Effector memory CD4-positive, alpha-beta T cell (primary cell): ENCODE results near the gene PHF2.
"Not testable (repeated sequence)": the region's sequence is repeated elsewhere in the genome, so short reads cannot be mapped to it uniquely, and the experiment has no call there.

Experiments
- DNase-seq, 3 donors: peaks; one replicate each; pipeline ENCODE4 v3.0.0-alpha.2; 2020
- H3K27ac ChIP-seq: 2 replicates; pipeline ENCODE4 v1.7.0; 2013; ENCODE audit warnings: mild to moderate bottlenecking, low read length, moderate library complexity; ENCODE audit not compliant: insufficient read depth, poor library complexity, severe bottlenecking
- H3K27me3 ChIP-seq: replicated peaks from 2 replicates; pipeline ENCODE4 v1.7.0; 2013; ENCODE audit warnings: mild to moderate bottlenecking, low read length; ENCODE audit not compliant: insufficient read depth, control insufficient read depth, poor library complexity, severe bottlenecking
- H3K36me3 ChIP-seq: 2 replicates; pipeline ENCODE4 v1.7.0; 2013; ENCODE audit warnings: mild to moderate bottlenecking, low read length, moderate library complexity; ENCODE audit not compliant: control insufficient read depth, insufficient read depth
- H3K4me1 ChIP-seq: 2 replicates; pipeline ENCODE4 v1.7.0; 2013; ENCODE audit warnings: low read length, mild to moderate bottlenecking; ENCODE audit not compliant: control insufficient read depth, insufficient read depth, poor library complexity, severe bottlenecking
- H3K4me3 ChIP-seq: 2 replicates; pipeline ENCODE4 v1.7.0; 2013; ENCODE audit warnings: low read length, low read depth, mild to moderate bottlenecking; ENCODE audit not compliant: insufficient read depth, poor library complexity, severe bottlenecking
- H3K9me3 ChIP-seq: 2 replicates; pipeline ENCODE4 v1.7.0; 2013; ENCODE audit warnings: mild to moderate bottlenecking, low read length, moderate library complexity; ENCODE audit not compliant: control insufficient read depth

Gene PHF2

GRCh38 chr9:93664549-93665120 lies 88.3 kb downstream of the PHF2 start:
- H3K9me3 ChIP-seq = no peaks in the 10 kb centered on the region
- no peak overlapping the region for H3K4me3 ChIP-seq
- no peak for DNase-seq
- H3K36me3 ChIP-seq = peaks cover 38% of the 10 kb centered on the region
- no peaks in the 10 kb centered on the region for H3K27me3 ChIP-seq
- H3K27ac ChIP-seq = no peak overlapping the region
- no peaks in the 10 kb centered on the region for H3K4me1 ChIP-seq

- H3K4me3 ChIP-seq = no peak overlapping the region
- H3K4me1 ChIP-seq = no peaks in the 10 kb centered on the region
- peaks cover 38% of the 10 kb centered on the region for H3K36me3 ChIP-seq
- no peak for DNase-seq
- no peaks in the 10 kb centered on the region for H3K9me3 ChIP-seq
- no peaks in the 10 kb centered on the region for H3K27me3 ChIP-seq
- no peak overlapping the region for H3K27ac ChIP-seq
These were observed 88.8 kb downstream of the PHF2 start for GRCh38 chr9:93665128-93665636.

DNA sequence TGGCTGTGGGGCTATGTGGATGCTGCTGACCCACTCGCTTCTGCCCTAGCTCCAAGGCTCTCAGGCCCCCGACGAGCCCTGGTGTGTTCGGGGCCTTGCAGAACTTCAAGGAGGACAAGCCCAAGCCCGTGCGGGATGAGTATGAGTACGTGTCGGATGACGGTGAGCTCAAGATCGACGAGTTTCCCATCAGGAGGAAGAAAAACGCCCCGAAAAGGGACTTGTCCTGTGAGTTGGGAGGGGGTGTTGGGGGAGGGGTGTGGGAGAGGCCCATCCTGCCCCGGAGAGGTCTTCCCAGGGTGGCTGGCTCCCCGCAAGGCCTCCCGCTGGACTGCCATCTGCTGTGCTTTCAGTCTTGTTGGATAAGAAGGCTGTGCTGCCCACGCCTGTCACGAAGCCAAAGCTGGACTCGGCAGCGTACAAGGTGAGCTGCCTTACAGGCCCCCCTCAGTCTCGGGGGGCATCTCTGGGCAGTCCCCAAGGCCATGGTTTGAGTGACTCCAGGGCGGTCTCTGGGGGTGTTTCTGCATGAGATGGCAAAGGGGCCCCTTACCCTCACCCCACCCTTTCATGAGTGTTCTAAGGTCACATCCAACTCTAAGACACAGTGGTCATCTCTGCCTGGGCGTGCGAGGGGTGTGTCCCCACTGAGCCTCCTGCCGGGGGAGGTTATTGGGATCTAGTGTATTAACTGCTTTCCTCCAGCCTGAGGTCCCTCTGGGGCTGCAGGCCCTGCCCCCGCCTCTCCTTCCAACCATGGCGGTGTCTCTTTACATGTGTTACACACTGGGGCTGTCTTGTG lies 89.5 kb downstream of the PHF2 start:
- Histone ChIP-seq H3K27me3 (no peaks in the 10 kb centered on the region), H3K4me3 (no peak overlapping the region), H3K9me3 (no peaks in the 10 kb centered on the region), H3K4me1 (no peaks in the 10 kb centered on the region), H3K27ac (no peak overlapping the region), H3K36me3 (peaks cover 32% of the 10 kb centered on the region)
- no peak for DNase-seq

DNA sequence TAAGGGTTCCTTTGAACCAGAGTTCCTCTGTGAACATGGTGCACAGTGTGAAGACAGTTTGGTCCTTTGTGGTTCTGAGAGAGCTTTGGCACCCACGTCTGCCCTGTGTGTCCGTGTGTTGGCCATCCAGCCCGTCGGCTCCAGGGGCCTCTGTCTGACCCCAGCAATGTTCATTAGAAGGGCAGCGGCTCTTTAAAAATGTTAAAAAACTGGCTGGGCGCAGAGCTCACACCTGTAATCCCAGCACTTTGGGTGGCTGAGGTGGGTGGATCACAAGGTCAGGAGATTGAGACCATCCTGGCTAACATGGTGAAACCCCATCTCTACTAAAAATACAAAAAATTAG lies 90.0 kb downstream of the PHF2 start:
- not testable (repeated sequence) for H3K4me1 ChIP-seq, H3K27me3 ChIP-seq, H3K4me3 ChIP-seq, H3K27ac ChIP-seq, H3K9me3 ChIP-seq, DNase-seq
- peaks cover 32% of the 10 kb centered on the region for H3K36me3 ChIP-seq

DNA sequence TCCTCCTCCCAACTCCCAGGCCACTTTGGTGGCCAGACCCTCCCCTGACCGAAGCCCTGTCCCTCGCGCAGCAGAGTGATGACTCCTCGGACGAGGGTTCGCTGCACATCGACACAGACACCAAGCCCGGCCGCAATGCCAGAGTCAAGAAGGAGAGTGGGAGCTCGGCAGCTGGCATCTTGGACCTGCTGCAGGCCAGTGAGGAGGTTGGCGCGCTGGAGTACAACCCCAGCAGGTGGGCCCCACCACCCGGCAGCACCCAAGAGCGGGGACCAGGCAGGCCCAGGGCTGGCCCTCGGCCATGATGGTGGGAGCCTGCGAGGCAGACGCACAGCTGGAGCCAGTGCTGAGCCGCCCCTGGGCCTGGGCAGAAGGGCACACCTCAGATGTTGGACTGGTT lies 90.6 kb downstream of the PHF2 start:
- DNase-seq = no peak

GRCh38 chr9:93667627-93668026 lies 91.2 kb downstream of the PHF2 start:
- no peak overlapping the region for H3K4me3 ChIP-seq
- H3K27me3 ChIP-seq = no peaks in the 10 kb centered on the region
- no peaks in the 10 kb centered on the region for H3K9me3 ChIP-seq
- no peaks in the 10 kb centered on the region for H3K4me1 ChIP-seq
- no peak overlapping the region for H3K27ac ChIP-seq
- peaks cover 25% of the 10 kb centered on the region for H3K36me3 ChIP-seq
- DNase-seq = no peak

More for the DNA sequence above, 90.6 kb downstream of the PHF2 start:
- Histone ChIP-seq H3K9me3 (no peaks in the 10 kb centered on the region), H3K36me3 (peaks cover 28% of the 10 kb centered on the region), H3K27me3 (no peaks in the 10 kb centered on the region), H3K27ac (no peak overlapping the region), H3K4me1 (no peaks in the 10 kb centered on the region), H3K4me3 (no peak overlapping the region)

DNA sequence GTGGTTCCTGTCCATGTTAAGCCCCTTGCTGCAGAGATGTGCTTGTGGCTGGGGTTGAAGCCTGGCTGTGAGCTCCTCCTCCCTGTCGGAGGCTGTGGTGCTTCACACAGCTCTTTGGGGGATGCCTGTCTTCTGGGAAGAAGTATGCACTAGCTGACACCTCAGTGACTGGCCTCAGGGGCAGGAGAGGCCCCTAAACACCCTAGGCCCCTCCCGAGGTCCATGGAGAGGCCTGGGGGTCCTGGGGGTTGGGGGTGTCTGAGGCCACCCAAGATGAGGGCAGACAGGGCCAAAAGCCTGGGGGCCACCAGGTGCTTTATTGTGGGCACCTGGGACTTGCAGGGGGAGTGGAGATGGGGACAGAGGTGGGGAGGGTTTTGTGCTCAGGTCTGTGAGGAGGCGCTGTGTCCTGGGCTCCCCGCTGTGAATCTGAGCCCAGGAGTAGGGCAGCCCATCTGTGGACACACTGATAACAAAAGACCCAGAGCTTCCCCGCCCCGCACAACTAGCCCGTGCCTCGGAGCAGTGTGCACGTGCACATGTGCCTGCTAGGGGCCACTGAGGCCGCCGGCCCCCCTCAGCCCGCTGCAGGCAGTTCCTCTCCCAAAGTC lies 92.0 kb downstream of the PHF2 start:
- DNase-seq = no peak
- no peaks in the 10 kb centered on the region for H3K9me3 ChIP-seq

GRCh38 chr9:93669116-93669957 lies 93.0 kb downstream of the PHF2 start:
- Histone ChIP-seq H3K36me3 (peaks cover 23% of the 10 kb centered on the region), H3K27me3 (no peaks in the 10 kb centered on the region), H3K9me3 (no peaks in the 10 kb centered on the region), H3K4me3 (no peak overlapping the region), H3K4me1 (no peaks in the 10 kb centered on the region), H3K27ac (no peak overlapping the region)
- no peak for DNase-seq

More for the DNA sequence above, 92.0 kb downstream of the PHF2 start:
- no peaks in the 10 kb centered on the region for H3K4me1 ChIP-seq
- H3K4me3 ChIP-seq = no peak overlapping the region
- H3K27ac ChIP-seq = no peak overlapping the region
- H3K36me3 ChIP-seq = peaks cover 21% of the 10 kb centered on the region
- no peaks in the 10 kb centered on the region for H3K27me3 ChIP-seq

DNA sequence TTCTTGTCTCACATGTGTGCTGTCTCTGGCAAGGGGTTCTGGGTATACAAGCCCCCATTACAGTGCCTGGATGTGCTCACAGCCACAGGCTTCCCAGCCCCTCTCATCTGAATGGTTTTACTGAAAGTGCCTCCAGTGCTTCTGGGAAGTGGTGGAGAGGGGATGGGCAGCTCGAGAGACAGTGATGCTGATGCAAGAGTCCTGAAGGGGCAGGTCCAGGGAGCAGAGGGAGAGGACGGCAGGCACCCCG lies 93.5 kb downstream of the PHF2 start:
- H3K4me3 ChIP-seq = no peak overlapping the region
- no peaks in the 10 kb centered on the region for H3K4me1 ChIP-seq
- peaks cover 22% of the 10 kb centered on the region for H3K36me3 ChIP-seq
- no peak for DNase-seq
- no peaks in the 10 kb centered on the region for H3K9me3 ChIP-seq
- H3K27ac ChIP-seq = no peak overlapping the region
- no peaks in the 10 kb centered on the region for H3K27me3 ChIP-seq
